GM18517 (cell line): Measurements from ENCODE around the gene SMARCA4.
"Not testable (repeated sequence)": the region's sequence is repeated elsewhere in the genome, so short reads cannot be mapped to it uniquely, and the experiment has no call there.

Experiments
- ATAC-seq: cut with Tn5 transposase; IDR thresholded peaks from one replicate; pipeline ENCODE4 v1.9.1; 2021; ENCODE audit warnings: mild to moderate bottlenecking, moderate library complexity; ENCODE audit not compliant: unreplicated experiment

The SMARCA4 gene

GRCh38 chr19:10928563-10929401 lies 32.0 kb upstream of the SMARCA4 start, which contains the start of the genes TIMM29 and YIPF2:
Gene TIMM29 (plus strand): TSS chr19:10928811. CDS start chr19:10928823, 12 bp downstream.
Gene YIPF2 (minus strand): TSS chr19:10928639. CDS start chr19:10928410, 229 bp downstream.
- peak; percentile 82 for ATAC-seq

GRCh38 chr19:10929402-10929794 lies 31.4 kb upstream of the SMARCA4 start:
- no peak for ATAC-seq

- ATAC-seq: no peak
Observed at GRCh38 chr19:10935371-10936059, 25.3 kb upstream of the SMARCA4 start.

- ATAC-seq: no peak
Observed at GRCh38 chr19:10936661-10937084, 24.2 kb upstream of the SMARCA4 start.

GRCh38 chr19:10941649-10942048 lies 19.2 kb upstream of the SMARCA4 start:
- not testable (repeated sequence) for ATAC-seq

- ATAC-seq: not testable (repeated sequence)
Observed at GRCh38 chr19:10943412-10943811, 17.4 kb upstream of the SMARCA4 start.

GRCh38 chr19:10945264-10945663 lies 15.6 kb upstream of the SMARCA4 start:
- ATAC-seq: no peak

GRCh38 chr19:10946958-10947657 lies 13.7 kb upstream of the SMARCA4 start:
- ATAC-seq: no peak

- no peak for ATAC-seq
Observed at GRCh38 chr19:10952809-10953208, 8.0 kb upstream of the SMARCA4 start.

GRCh38 chr19:10959277-10959968 lies 1.4 kb upstream of the SMARCA4 start:
- ATAC-seq: not testable (repeated sequence)

- ATAC-seq: no peak
Observed at GRCh38 chr19:10961073-10961860, 437 bp downstream of the SMARCA4 start.

- ATAC-seq: no peak
Observed at GRCh38 chr19:10962863-10963262, 2.0 kb downstream of the SMARCA4 start.

GRCh38 chr19:10963865-10964264 lies 3.0 kb downstream of the SMARCA4 start:
- ATAC-seq: no peak

GRCh38 chr19:10964903-10965302 lies 4.1 kb downstream of the SMARCA4 start:
- ATAC-seq: no peak

- ATAC-seq: no peak
Observed at GRCh38 chr19:10965398-10965797, 4.6 kb downstream of the SMARCA4 start.

- no peak for ATAC-seq
Observed at GRCh38 chr19:10966809-10967208, 6.0 kb downstream of the SMARCA4 start.

- no peak for ATAC-seq
Observed at GRCh38 chr19:10968527-10969135, 7.8 kb downstream of the SMARCA4 start.

- ATAC-seq: no peak
Observed at GRCh38 chr19:10971107-10971726, 10.4 kb downstream of the SMARCA4 start.
